Trophoblast cell (in vitro differentiated cells and primary cell): ENCODE measurements around the gene GNG5.

Source experiments
- DNase-seq, 2 donors: peaks; one replicate each; pipeline ENCODE4 v3.0.0-alpha.2; 2016
- H2AFZ ChIP-seq: 2 replicates; pipeline ENCODE4 v1.6.1; 2013; ENCODE audit warnings: low read length, moderate library complexity, mild to moderate bottlenecking; ENCODE audit not compliant: insufficient read depth, poor library complexity
- H2AK5ac ChIP-seq: 2 replicates; pipeline ENCODE4 v1.6.1; 2013; ENCODE audit warnings: mild to moderate bottlenecking, low read length
- H2BK120ac ChIP-seq: 2 replicates; pipeline ENCODE4 v1.6.1; 2013; ENCODE audit warnings: low read length, mild to moderate bottlenecking, moderate library complexity; ENCODE audit not compliant: insufficient read depth, poor library complexity
- H2BK12ac ChIP-seq: 2 replicates; pipeline ENCODE4 v1.6.1; 2013; ENCODE audit warnings: mild to moderate bottlenecking, low read length, moderate library complexity
- H2BK5ac ChIP-seq: 2 replicates; pipeline ENCODE4 v1.6.1; 2013; ENCODE audit warnings: low read length, low read depth, moderate library complexity, mild to moderate bottlenecking; ENCODE audit not compliant: poor library complexity
- H3K14ac ChIP-seq: 2 replicates; pipeline ENCODE4 v1.6.1; 2013; ENCODE audit warnings: mild to moderate bottlenecking, low read length
- H3K18ac ChIP-seq: 2 replicates; pipeline ENCODE4 v1.6.1; 2013; ENCODE audit warnings: mild to moderate bottlenecking, low read length
- H3K23ac ChIP-seq: 2 replicates; pipeline ENCODE4 v1.6.1; 2013; ENCODE audit warnings: low read length
- H3K27ac ChIP-seq: 2 replicates; pipeline ENCODE4 v1.5.1; 2013; ENCODE audit warnings: low read depth, mild to moderate bottlenecking, inconsistent platforms, low read length, moderate library complexity
- H3K27me3 ChIP-seq: 2 replicates; pipeline ENCODE4 v1.6.1; 2013; ENCODE audit warnings: inconsistent platforms, mild to moderate bottlenecking, low read length, moderate library complexity; ENCODE audit not compliant: insufficient read depth
- H3K36me3 ChIP-seq, 2 experiments: 1 replicate in 1 of 2; 2 replicates in 1 of 2; pipeline ENCODE4 v1.6.1; 2013; ENCODE audit warnings: low read length in 2 of 2, mild to moderate bottlenecking in 2 of 2, moderate library complexity in 1 of 2; ENCODE audit not compliant: insufficient read depth in 2 of 2, control insufficient read depth in 1 of 2
- H3K4ac ChIP-seq: 2 replicates; pipeline ENCODE4 v1.6.1; 2013; ENCODE audit warnings: low read depth, mild to moderate bottlenecking, low read length, moderate library complexity
- H3K4me1 ChIP-seq, 2 experiments: 1 replicate in 1 of 2; 2 replicates in 1 of 2; pipeline ENCODE4 v1.6.1; 2013; ENCODE audit warnings: low read length in 2 of 2, mild to moderate bottlenecking in 2 of 2, moderate library complexity in 1 of 2; ENCODE audit not compliant: insufficient read depth in 2 of 2, control insufficient read depth in 1 of 2
- H3K4me2 ChIP-seq: 2 replicates; pipeline ENCODE4 v1.6.1; 2013; ENCODE audit warnings: inconsistent platforms, mild to moderate bottlenecking, low read length, moderate library complexity
- H3K4me3 ChIP-seq: 2 replicates; pipeline ENCODE4 v1.5.1; 2013; ENCODE audit warnings: mild to moderate bottlenecking, low read depth, low read length, inconsistent platforms
- H3K79me1 ChIP-seq: one replicate; pipeline ENCODE4 v1.6.1; 2013; ENCODE audit warnings: low read length
- H3K79me2 ChIP-seq: 2 replicates; pipeline ENCODE4 v1.6.1; 2013; ENCODE audit warnings: low read length, mild to moderate bottlenecking; ENCODE audit not compliant: control insufficient read depth, insufficient read depth, poor library complexity
- H3K9ac ChIP-seq: 2 replicates; pipeline ENCODE4 v1.6.1; 2013; ENCODE audit warnings: mild to moderate bottlenecking, low read length
- H3K9me3 ChIP-seq: 2 replicates; pipeline ENCODE4 v1.6.1; 2013; ENCODE audit warnings: low read depth, mild to moderate bottlenecking, control low read depth, inconsistent platforms, low read length; ENCODE audit not compliant: insufficient read depth
- H4K12ac ChIP-seq: 2 replicates; pipeline ENCODE4 v1.6.1; 2013; ENCODE audit warnings: low read depth, mild to moderate bottlenecking, low read length, moderate library complexity
- H4K8ac ChIP-seq: 2 replicates; pipeline ENCODE4 v1.6.1; 2013; ENCODE audit warnings: low read depth, mild to moderate bottlenecking, low read length, moderate library complexity
- H4K91ac ChIP-seq: one replicate; pipeline ENCODE4 v1.6.1; 2013; ENCODE audit warnings: low read depth, mild to moderate bottlenecking, low read length, moderate library complexity
- whole genome bisulfite sequencing: extraction: QIAGEN DNeasy Blood & Tissue Kit; methylation state at CpG from one replicate; pipeline ENCODE4 v1.1.7; 2013; ENCODE audit warnings: missing lambda C conversion rate; ENCODE audit not compliant: insufficient read length, insufficient coverage; ENCODE audit errors: extremely low coverage; 5-methylcytosine and 5-hydroxymethylcytosine counted together

GNG5 gene

DNA sequence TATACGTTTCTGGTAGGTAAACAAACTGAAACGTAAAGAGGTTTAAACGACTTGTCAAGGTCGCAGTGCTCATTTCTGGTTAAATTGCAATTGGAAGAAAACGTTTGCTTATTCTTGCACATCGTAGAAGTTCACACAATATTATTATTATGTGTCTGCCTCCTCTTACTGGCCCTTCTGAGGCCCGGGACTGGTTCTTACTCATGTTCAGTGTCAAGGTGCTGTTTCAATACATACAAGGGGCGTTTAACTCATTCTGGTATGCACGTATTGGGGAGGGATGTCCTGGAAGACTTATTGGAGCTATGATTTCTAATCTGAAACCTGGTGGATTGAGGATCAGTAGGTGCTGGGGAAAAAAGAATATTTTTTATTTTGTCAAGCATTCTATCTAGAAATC is 26.4 kb downstream of the GNG5 start:
- peaks cover 4% of the 10 kb centered on the region for H3K79me2 ChIP-seq
- H3K18ac ChIP-seq: no peak overlapping the region
- H3K27me3 ChIP-seq: no peaks in the 10 kb centered on the region
- no peak for DNase-seq
- H3K27ac ChIP-seq: no peak overlapping the region
- H3K4me1 ChIP-seq: peaks cover 0 to 2% of the 10 kb centered on the region in 2 experiments
- peak overlapping the region; percentile 84 for H3K4me2 ChIP-seq
- no peak overlapping the region for H2BK5ac ChIP-seq
- no peak overlapping the region for H4K8ac ChIP-seq
- no peak overlapping the region for H3K23ac ChIP-seq
- H2BK12ac ChIP-seq: no peak overlapping the region
- peak overlapping the region; percentile 23 for H3K9ac ChIP-seq
- H3K36me3 ChIP-seq: peaks cover 3 to 8% of the 10 kb centered on the region in 2 experiments
- H4K91ac ChIP-seq: no peak overlapping the region
- peaks cover 5% of the 10 kb centered on the region for H3K79me1 ChIP-seq
- WGBS: no CpG with 5 or more reads among the region's 9 CpGs
- no peak overlapping the region for H2BK120ac ChIP-seq
- no peak overlapping the region for H4K12ac ChIP-seq
- H2AFZ ChIP-seq: no peak overlapping the region
- H3K4ac ChIP-seq: no peak overlapping the region
- no peak overlapping the region for H2AK5ac ChIP-seq
- H3K14ac ChIP-seq: no peak overlapping the region
- peaks cover 2% of the 10 kb centered on the region for H3K9me3 ChIP-seq
- H3K4me3 ChIP-seq: no peak overlapping the region

DNA sequence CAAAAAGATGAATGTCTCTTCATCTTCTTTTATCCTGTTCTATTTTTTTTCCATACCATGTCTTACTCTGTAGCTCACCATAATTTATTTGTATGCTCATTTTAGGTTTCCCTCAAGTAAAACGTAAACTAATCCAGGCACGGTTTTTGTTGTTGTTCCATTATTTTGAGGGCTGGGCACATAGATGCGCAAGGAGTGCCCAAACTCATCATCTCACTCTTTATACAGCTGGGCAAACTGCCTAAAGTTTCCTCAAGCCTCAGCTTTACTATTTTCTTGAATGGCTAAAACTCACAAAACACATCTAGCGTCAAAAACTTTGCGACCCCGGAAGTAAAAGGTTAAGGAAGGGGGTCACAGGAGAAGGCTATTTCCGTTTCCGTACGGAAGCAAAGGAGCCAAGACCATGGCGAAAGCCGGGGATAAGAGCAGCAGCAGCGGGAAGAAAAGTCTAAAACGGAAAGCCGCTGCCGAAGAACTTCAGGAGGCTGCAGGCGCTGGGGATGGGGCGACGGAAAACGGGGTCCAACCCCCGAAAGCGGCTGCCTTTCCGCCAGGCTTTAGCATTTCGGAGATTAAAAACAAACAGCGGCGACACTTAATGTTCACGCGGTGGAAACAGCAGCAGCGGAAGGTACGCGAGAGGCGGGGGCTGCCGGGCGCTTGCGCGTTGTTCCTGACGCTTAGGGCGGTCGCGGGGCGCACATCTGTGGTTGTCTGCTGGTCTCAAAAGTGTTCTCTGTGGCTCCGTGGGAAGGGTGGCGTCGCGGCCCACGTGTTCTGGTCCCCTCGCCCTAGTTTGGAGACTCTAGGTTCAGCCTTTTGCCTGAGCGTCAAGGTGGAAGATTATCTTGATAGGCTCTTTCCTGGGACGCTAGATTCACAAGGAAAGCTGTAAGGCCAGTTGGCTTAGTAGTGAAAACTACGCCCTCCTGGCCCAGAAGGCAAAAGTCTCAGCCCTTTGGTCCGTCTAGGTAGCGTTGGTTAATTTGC is 27.2 kb downstream of the GNG5 start, which contains the start of gene RPF1:
Gene RPF1, plus strand, starts transcription at position 391 of the 993 bp plus-strand sequence. Its CDS starts 16 bp downstream, at position 407.
- peak within 1 kb of the TSS; percentile 100 for H4K8ac ChIP-seq
- H2BK5ac ChIP-seq: peak within 1 kb of the TSS; percentile 19
- peak within 1 kb of the TSS; percentile 79 for H4K12ac ChIP-seq
- H3K4me1 ChIP-seq: peaks cover 0 to 2% of the 10 kb centered on the region in 2 experiments
- DNase-seq: peak; percentile 42 to 78
- H4K91ac ChIP-seq: peak within 1 kb of the TSS; percentile 90
- peak within 1 kb of the TSS; percentile 86 for H3K18ac ChIP-seq
- no peak within 1 kb of the TSS for H3K23ac ChIP-seq
- H3K79me1 ChIP-seq: peaks cover 5% of the 10 kb centered on the region
- no CpG with 5 or more reads among the region's 51 CpGs for WGBS
- no peak within 1 kb of the TSS for H2BK12ac ChIP-seq
- H3K4me3 ChIP-seq: peak within 1 kb of the TSS; percentile 83
- H3K9me3 ChIP-seq: peaks cover 2% of the 10 kb centered on the region
- peak within 1 kb of the TSS; percentile 41 for H2BK120ac ChIP-seq
- H2AK5ac ChIP-seq: no peak within 1 kb of the TSS
- H3K79me2 ChIP-seq: peaks cover 4% of the 10 kb centered on the region
- peak within 1 kb of the TSS; percentile 86 for H3K4ac ChIP-seq
- H3K9ac ChIP-seq: peak within 1 kb of the TSS; percentile 73
- H3K14ac ChIP-seq: peak within 1 kb of the TSS; percentile 64
- H3K4me2 ChIP-seq: peak within 1 kb of the TSS; percentile 84
- H3K36me3 ChIP-seq: peaks cover 2 to 4% of the 10 kb centered on the region in 2 experiments
- peak within 1 kb of the TSS; percentile 14 for H3K27ac ChIP-seq
- no peaks in the 10 kb centered on the region for H3K27me3 ChIP-seq
- H2AFZ ChIP-seq: peak within 1 kb of the TSS; percentile 92

DNA sequence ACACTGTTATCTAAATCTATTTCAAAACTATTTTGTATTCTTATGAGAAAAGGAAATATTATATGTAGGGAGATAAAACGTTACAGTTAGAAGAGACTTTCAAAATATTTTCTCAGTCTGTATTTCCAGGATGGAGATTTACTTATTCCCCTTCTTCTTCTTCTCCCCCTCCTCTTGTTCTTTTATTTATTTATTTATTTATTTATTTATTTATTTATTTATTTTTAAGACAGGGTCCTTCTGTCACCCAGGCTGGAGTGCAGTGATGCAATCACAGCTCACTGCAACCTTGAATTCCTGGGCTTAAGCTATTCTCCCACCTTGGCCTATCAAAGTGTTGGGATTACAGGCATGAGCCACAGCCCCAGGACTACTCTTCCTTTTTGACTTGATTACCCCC is 30.2 kb downstream of the GNG5 start:
- Histone ChIP-seq H3K4ac (no peak overlapping the region), H4K12ac (no peak overlapping the region), H3K18ac (no peak overlapping the region), H3K4me1 (peaks cover 0 to 2% of the 10 kb centered on the region in 2 experiments), H3K23ac (no peak overlapping the region), H3K79me1 (peaks cover 5% of the 10 kb centered on the region), H3K4me3 (no peak overlapping the region), H2BK5ac (no peak overlapping the region), H3K4me2 (no peak overlapping the region), H2AK5ac (no peak overlapping the region), H3K9ac (no peak overlapping the region), H4K91ac (no peak overlapping the region), H3K14ac (no peak overlapping the region), H2BK12ac (no peak overlapping the region), H3K9me3 (peaks cover 2% of the 10 kb centered on the region), H4K8ac (no peak overlapping the region), H2BK120ac (no peak overlapping the region), H3K27me3 (no peaks in the 10 kb centered on the region), H2AFZ (no peak overlapping the region), H3K36me3 (peaks cover 0 to under 1% of the 10 kb centered on the region in 2 experiments), H3K27ac (no peak overlapping the region), H3K79me2 (peaks cover 4% of the 10 kb centered on the region)
- DNase-seq: no peak
- WGBS: no CpG with 5 or more reads among the region's 1 CpG

DNA sequence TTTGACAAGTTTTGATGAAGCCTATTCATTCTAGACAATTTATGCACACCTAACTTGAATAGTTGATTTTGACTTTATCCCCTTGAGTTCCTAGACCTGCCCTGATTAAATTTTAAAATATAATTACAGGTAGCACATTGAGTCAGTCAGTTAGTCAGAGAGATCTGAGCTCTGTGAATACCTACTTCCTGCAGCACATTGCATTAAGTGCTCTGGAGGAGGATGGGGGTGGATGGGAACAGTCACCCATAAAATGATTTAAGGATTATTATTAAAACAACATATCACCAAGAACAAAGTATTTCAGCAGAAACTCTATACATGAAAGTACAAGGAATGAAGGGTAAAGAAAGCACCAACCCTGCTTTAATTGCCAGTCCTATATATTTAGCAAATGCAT is 39.1 kb downstream of the GNG5 start:
- no peaks in the 10 kb centered on the region for H3K27me3 ChIP-seq
- H3K23ac ChIP-seq: no peak overlapping the region
- no peak overlapping the region for H2BK120ac ChIP-seq
- H3K4ac ChIP-seq: no peak overlapping the region
- H2AFZ ChIP-seq: no peak overlapping the region
- H3K4me2 ChIP-seq: no peak overlapping the region
- H3K9me3 ChIP-seq: no peaks in the 10 kb centered on the region
- H3K79me2 ChIP-seq: no peaks in the 10 kb centered on the region
- no peak overlapping the region for H3K14ac ChIP-seq
- no peak for DNase-seq
- H3K4me3 ChIP-seq: no peak overlapping the region
- H3K18ac ChIP-seq: no peak overlapping the region
- no peaks in the 10 kb centered on the region for H3K36me3 ChIP-seq
- no peak overlapping the region for H4K8ac ChIP-seq
- H4K12ac ChIP-seq: no peak overlapping the region
- no peaks in the 10 kb centered on the region for H3K4me1 ChIP-seq
- no peak overlapping the region for H2BK5ac ChIP-seq
- no peak overlapping the region for H3K9ac ChIP-seq
- no peaks in the 10 kb centered on the region for H3K79me1 ChIP-seq
- no peak overlapping the region for H2AK5ac ChIP-seq
- no peak overlapping the region for H2BK12ac ChIP-seq
- H3K27ac ChIP-seq: no peak overlapping the region
- no peak overlapping the region for H4K91ac ChIP-seq
